ENCODE data around the gene ARRDC5. TPM values are rescaled to one million over a fixed set of nuclear protein-coding genes. Genes with fewer than 3 reads are reported as not detected.
A peak's percentile ranks its signal among the peaks of the same experiment; 100 is the strongest.

ARRDC5 gene
- total RNA-seq, 1 donor from 2014 or later: not detected

- Histone ChIP-seq H4K20me1 (ENCODE audit: insufficient read depth, low read length) (peaks cover 16% of the 10 kb centered on the region), H3K4me3 (ENCODE audit: insufficient read depth, low read depth, low read length) (peak overlapping the region; percentile 32), H3K4me1 (ENCODE audit: insufficient read depth, low read length) (peaks cover 58% of the 10 kb centered on the region), H3K27me3 (ENCODE audit: insufficient read depth, low read length) (no peaks in the 10 kb centered on the region), H2AFZ (ENCODE audit: low read depth, low read length) (no peak overlapping the region), H3K9me3 (ENCODE audit: insufficient read depth, low read depth, low read length) (no peaks in the 10 kb centered on the region), H3K36me3 (ENCODE audit: insufficient read depth, low read length) (peaks cover 4% of the 10 kb centered on the region), H3K4me2 (ENCODE audit: low read length) (peak overlapping the region; percentile 80), H3K79me2 (ENCODE audit: insufficient read depth, low read length) (peaks cover 83% of the 10 kb centered on the region), H3K9ac (ENCODE audit: low read length) (peak overlapping the region; percentile 75), H3K27ac (ENCODE audit: low read depth, low read length) (peak overlapping the region; percentile 86)
- TF ChIP-seq CTCF (IDR thresholded peaks at IDR 0.05; ENCODE audit: insufficient read depth, low read depth, low read length): no peak
- TF ChIP-seq EZH2 (IDR thresholded peaks at IDR 0.05; ENCODE audit: insufficient read depth, low read length): no peak
- Mint-ChIP-seq H3K4me3 (ENCODE audit: unreplicated experiment) (no peak overlapping the region), H3K4me1 (ENCODE audit: low read depth, unreplicated experiment) (peaks cover 37% of the 10 kb centered on the region), H3K27me3 (ENCODE audit: low read depth, unreplicated experiment) (no peaks in the 10 kb centered on the region), H3K27ac (ENCODE audit: unreplicated experiment) (peak overlapping the region; percentile 85), H3K36me3 (ENCODE audit: low read depth, unreplicated experiment) (peaks cover 5% of the 10 kb centered on the region), H3K9me3 (ENCODE audit: unreplicated experiment) (no peaks in the 10 kb centered on the region)
- DNase-seq (ENCODE audit: low read depth) (peak; percentile 82), FAIRE-seq (no peak)
These were observed 12.2 kb upstream of the ARRDC5 start for GRCh38 chr19:4914736-4915501.

GRCh38 chr19:4913996-4914735, 11.5 kb upstream of the ARRDC5 start:
- FAIRE-seq (no peak), DNase-seq (ENCODE audit: low read depth) (peak; percentile 49)
- peak overlapping the region; percentile 81 for H3K27ac Mint-ChIP-seq (ENCODE audit: unreplicated experiment)
- H3K9me3 ChIP-seq (ENCODE audit: insufficient read depth, low read depth, low read length): no peaks in the 10 kb centered on the region
- peak overlapping the region; percentile 32 for H3K4me3 ChIP-seq (ENCODE audit: insufficient read depth, low read depth, low read length)
- no peak overlapping the region for H3K4me3 Mint-ChIP-seq (ENCODE audit: unreplicated experiment)
- peak overlapping the region; percentile 86 for H3K27ac ChIP-seq (ENCODE audit: low read depth, low read length)
- no peak for TF ChIP-seq CTCF (IDR thresholded peaks at IDR 0.05; ENCODE audit: insufficient read depth, low read depth, low read length)
- no peak for TF ChIP-seq EZH2 (IDR thresholded peaks at IDR 0.05; ENCODE audit: insufficient read depth, low read length)
- H3K79me2 ChIP-seq (ENCODE audit: insufficient read depth, low read length): peaks cover 76% of the 10 kb centered on the region
- H3K36me3 Mint-ChIP-seq (ENCODE audit: low read depth, unreplicated experiment): peaks cover 5% of the 10 kb centered on the region
- H3K36me3 ChIP-seq (ENCODE audit: insufficient read depth, low read length): peaks cover 4% of the 10 kb centered on the region
- H3K4me1 Mint-ChIP-seq (ENCODE audit: low read depth, unreplicated experiment): peaks cover 37% of the 10 kb centered on the region
- peaks cover 58% of the 10 kb centered on the region for H3K4me1 ChIP-seq (ENCODE audit: insufficient read depth, low read length)
- peaks cover 16% of the 10 kb centered on the region for H4K20me1 ChIP-seq (ENCODE audit: insufficient read depth, low read length)
- H3K9ac ChIP-seq (ENCODE audit: low read length): peak overlapping the region; percentile 75
- no peaks in the 10 kb centered on the region for H3K27me3 Mint-ChIP-seq (ENCODE audit: low read depth, unreplicated experiment)
- no peak overlapping the region for H2AFZ ChIP-seq (ENCODE audit: low read depth, low read length)
- no peaks in the 10 kb centered on the region for H3K9me3 Mint-ChIP-seq (ENCODE audit: unreplicated experiment)
- H3K4me2 ChIP-seq (ENCODE audit: low read length): peak overlapping the region; percentile 80
- H3K27me3 ChIP-seq (ENCODE audit: insufficient read depth, low read length): no peaks in the 10 kb centered on the region

Data from astrocyte (in vitro differentiated cells and primary cell).